ENCODE results near the gene TFF1. TPM values are rescaled to one million over a fixed set of nuclear protein-coding genes. Genes with fewer than 3 reads are reported as not detected.
A peak's percentile ranks its signal among the peaks of the same experiment; 100 is the strongest.

The TFF1 gene
- total RNA-seq, 1 experiment from 2014 or later, result 111 TPM

- ATAC-seq, result no peak
These were observed 49.4 kb downstream of the TFF1 start for GRCh38 chr21:42316891-42317290.

GRCh38 chr21:42315296-42315891, 50.9 kb downstream of the TFF1 start, which contains the start of gene TFF3:
TFF3 (minus strand) TSS chr21:42315409; CDS start chr21:42315374, 35 bp downstream.
- H3K27ac ChIP-seq (ENCODE audit: low read length), result no peak within 1 kb of the TSS
- H3K4me1 ChIP-seq (ENCODE audit: insufficient read depth, low read length), result no peaks in the 10 kb centered on the region
- H3K9me3 ChIP-seq (ENCODE audit: low read length), result no peaks in the 10 kb centered on the region
- TF ChIP-seq CTCF (conservative IDR thresholded peaks at IDR 0.05; ENCODE audit: low read depth, low read length) (no peak), EZH2 (IDR thresholded peaks at IDR 0.05; ENCODE audit: low read length, unreplicated experiment) (no peak), EZH2phosphoT487 (IDR thresholded peaks at IDR 0.05; ENCODE audit: borderline replicate concordance, low read length) (no peak)
- no peaks in the 10 kb centered on the region for H3F3A ChIP-seq (ENCODE audit: low read length, unreplicated experiment)
- H3K79me2 ChIP-seq (ENCODE audit: low read length), result no peaks in the 10 kb centered on the region
- H2AFZ ChIP-seq (ENCODE audit: low read length), result no peak within 1 kb of the TSS
- ATAC-seq (peak; percentile 66), DNase-seq (peak; percentile 25)
- intact Hi-C loops (cut with micrococcal nuclease), result no loop called here
- no peaks in the 10 kb centered on the region for H3K27me3 ChIP-seq (ENCODE audit: low read length)
- H3K9me2 ChIP-seq (replicated peaks; ENCODE audit: low read length), result no peaks in the 10 kb centered on the region
- POLR2A ChIA-PET (ENCODE audit: unreplicated experiment), result interaction anchor here (0.5 kb wide), 1 partner anchor 814 kb away, joined by 9 read pairs; no protein-coding TSS in a partner anchor
- CTCF ChIA-PET, result no interaction called here
- H4K20me1 ChIP-seq (ENCODE audit: low read length), result no peaks in the 10 kb centered on the region
- no TSS peak for BruUV-seq (replicated peaks)
- no peaks in the 10 kb centered on the region for H3K36me3 ChIP-seq (ENCODE audit: low read depth, low read length)
- no peak within 1 kb of the TSS for H3K9ac ChIP-seq (ENCODE audit: low read length)
- no peak within 1 kb of the TSS for H3K4me3 ChIP-seq (ENCODE audit: low read length)
- H3K4me2 ChIP-seq (ENCODE audit: low read length), result no peak within 1 kb of the TSS

More at GRCh38 chr21:42316891-42317290, 49.4 kb downstream of the TFF1 start:
- Histone ChIP-seq H3K9ac (ENCODE audit: low read length) (no peak overlapping the region), H3K4me3 (ENCODE audit: low read length) (no peak overlapping the region), H3K36me3 (ENCODE audit: low read depth, low read length) (no peaks in the 10 kb centered on the region), H3K27ac (ENCODE audit: low read length) (no peak overlapping the region), H3K4me2 (ENCODE audit: low read length) (no peak overlapping the region), H3K79me2 (ENCODE audit: low read length) (no peaks in the 10 kb centered on the region), H3K27me3 (ENCODE audit: low read length) (no peaks in the 10 kb centered on the region), H2AFZ (ENCODE audit: low read length) (no peak overlapping the region), H3K9me3 (ENCODE audit: low read length) (no peaks in the 10 kb centered on the region), H3F3A (ENCODE audit: low read length, unreplicated experiment) (no peaks in the 10 kb centered on the region), H4K20me1 (ENCODE audit: low read length) (no peaks in the 10 kb centered on the region), H3K4me1 (ENCODE audit: insufficient read depth, low read length) (no peaks in the 10 kb centered on the region), H3K9me2 (replicated peaks; ENCODE audit: low read length) (no peaks in the 10 kb centered on the region)
- TF ChIP-seq EZH2phosphoT487 (IDR thresholded peaks at IDR 0.05; ENCODE audit: borderline replicate concordance, low read length) (no peak), EZH2 (IDR thresholded peaks at IDR 0.05; ENCODE audit: low read length, unreplicated experiment) (no peak), CTCF (conservative IDR thresholded peaks at IDR 0.05; ENCODE audit: low read depth, low read length) (no peak)
- POLR2A ChIA-PET (ENCODE audit: unreplicated experiment), result no interaction called here
- intact Hi-C loops (cut with micrococcal nuclease), result no loop called here
- no peak for DNase-seq
- BruUV-seq (replicated peaks), result no TSS peak
- CTCF ChIA-PET, result no interaction called here

GRCh38 chr21:42314616-42315295, 51.6 kb downstream of the TFF1 start:
- ChIA-PET CTCF (no interaction called here), POLR2A (ENCODE audit: unreplicated experiment) (interaction anchor here (0.5 kb wide), 1 partner anchor 813 kb away, joined by 9 read pairs; no protein-coding TSS in a partner anchor)
- ATAC-seq (no peak), DNase-seq (no peak)
- Histone ChIP-seq H3K9me3 (ENCODE audit: low read length) (no peaks in the 10 kb centered on the region), H3K36me3 (ENCODE audit: low read depth, low read length) (no peaks in the 10 kb centered on the region), H3K9me2 (replicated peaks; ENCODE audit: low read length) (no peaks in the 10 kb centered on the region), H4K20me1 (ENCODE audit: low read length) (no peaks in the 10 kb centered on the region), H2AFZ (ENCODE audit: low read length) (no peak overlapping the region), H3K4me1 (ENCODE audit: insufficient read depth, low read length) (no peaks in the 10 kb centered on the region), H3F3A (ENCODE audit: low read length, unreplicated experiment) (no peaks in the 10 kb centered on the region), H3K27ac (ENCODE audit: low read length) (no peak overlapping the region), H3K79me2 (ENCODE audit: low read length) (no peaks in the 10 kb centered on the region), H3K9ac (ENCODE audit: low read length) (no peak overlapping the region), H3K27me3 (ENCODE audit: low read length) (no peaks in the 10 kb centered on the region), H3K4me3 (ENCODE audit: low read length) (no peak overlapping the region), H3K4me2 (ENCODE audit: low read length) (no peak overlapping the region)
- TF ChIP-seq EZH2 (IDR thresholded peaks at IDR 0.05; ENCODE audit: low read length, unreplicated experiment) (no peak), EZH2phosphoT487 (IDR thresholded peaks at IDR 0.05; ENCODE audit: borderline replicate concordance, low read length) (no peak), CTCF (conservative IDR thresholded peaks at IDR 0.05; ENCODE audit: low read depth, low read length) (no peak)
- TSS peak; percentile 80 for BruUV-seq (replicated peaks)
- intact Hi-C loops (cut with micrococcal nuclease), result no loop called here

Measured in PC-3 (cell line).